Trophoblast cell (in vitro differentiated cells and primary cell): ENCODE data around the gene SLC38A8.
A peak's percentile ranks its signal among the peaks of the same experiment; 100 is the strongest.

Experiments used
- DNase-seq, 2 donors: peaks; one replicate each; pipeline ENCODE4 v3.0.0-alpha.2; 2016
- H2AFZ ChIP-seq: 2 replicates; pipeline ENCODE4 v1.6.1; 2013; ENCODE audit warnings: low read length, moderate library complexity, mild to moderate bottlenecking; ENCODE audit not compliant: insufficient read depth, poor library complexity
- H2AK5ac ChIP-seq: 2 replicates; pipeline ENCODE4 v1.6.1; 2013; ENCODE audit warnings: mild to moderate bottlenecking, low read length
- H2BK120ac ChIP-seq: 2 replicates; pipeline ENCODE4 v1.6.1; 2013; ENCODE audit warnings: low read length, mild to moderate bottlenecking, moderate library complexity; ENCODE audit not compliant: insufficient read depth, poor library complexity
- H2BK12ac ChIP-seq: 2 replicates; pipeline ENCODE4 v1.6.1; 2013; ENCODE audit warnings: mild to moderate bottlenecking, low read length, moderate library complexity
- H2BK5ac ChIP-seq: 2 replicates; pipeline ENCODE4 v1.6.1; 2013; ENCODE audit warnings: low read length, low read depth, moderate library complexity, mild to moderate bottlenecking; ENCODE audit not compliant: poor library complexity
- H3K14ac ChIP-seq: 2 replicates; pipeline ENCODE4 v1.6.1; 2013; ENCODE audit warnings: mild to moderate bottlenecking, low read length
- H3K18ac ChIP-seq: 2 replicates; pipeline ENCODE4 v1.6.1; 2013; ENCODE audit warnings: mild to moderate bottlenecking, low read length
- H3K23ac ChIP-seq: 2 replicates; pipeline ENCODE4 v1.6.1; 2013; ENCODE audit warnings: low read length
- H3K27ac ChIP-seq: 2 replicates; pipeline ENCODE4 v1.5.1; 2013; ENCODE audit warnings: low read depth, mild to moderate bottlenecking, inconsistent platforms, low read length, moderate library complexity
- H3K27me3 ChIP-seq: 2 replicates; pipeline ENCODE4 v1.6.1; 2013; ENCODE audit warnings: inconsistent platforms, mild to moderate bottlenecking, low read length, moderate library complexity; ENCODE audit not compliant: insufficient read depth
- H3K36me3 ChIP-seq, 2 experiments: 1 replicate in 1 of 2; 2 replicates in 1 of 2; pipeline ENCODE4 v1.6.1; 2013; ENCODE audit warnings: low read length in 2 of 2, mild to moderate bottlenecking in 2 of 2, moderate library complexity in 1 of 2; ENCODE audit not compliant: insufficient read depth in 2 of 2, control insufficient read depth in 1 of 2
- H3K4ac ChIP-seq: 2 replicates; pipeline ENCODE4 v1.6.1; 2013; ENCODE audit warnings: low read depth, mild to moderate bottlenecking, low read length, moderate library complexity
- H3K4me1 ChIP-seq, 2 experiments: 1 replicate in 1 of 2; 2 replicates in 1 of 2; pipeline ENCODE4 v1.6.1; 2013; ENCODE audit warnings: low read length in 2 of 2, mild to moderate bottlenecking in 2 of 2, moderate library complexity in 1 of 2; ENCODE audit not compliant: insufficient read depth in 2 of 2, control insufficient read depth in 1 of 2
- H3K4me2 ChIP-seq: 2 replicates; pipeline ENCODE4 v1.6.1; 2013; ENCODE audit warnings: inconsistent platforms, mild to moderate bottlenecking, low read length, moderate library complexity
- H3K4me3 ChIP-seq: 2 replicates; pipeline ENCODE4 v1.5.1; 2013; ENCODE audit warnings: mild to moderate bottlenecking, low read depth, low read length, inconsistent platforms
- H3K79me1 ChIP-seq: one replicate; pipeline ENCODE4 v1.6.1; 2013; ENCODE audit warnings: low read length
- H3K79me2 ChIP-seq: 2 replicates; pipeline ENCODE4 v1.6.1; 2013; ENCODE audit warnings: low read length, mild to moderate bottlenecking; ENCODE audit not compliant: control insufficient read depth, insufficient read depth, poor library complexity
- H3K9ac ChIP-seq: 2 replicates; pipeline ENCODE4 v1.6.1; 2013; ENCODE audit warnings: mild to moderate bottlenecking, low read length
- H3K9me3 ChIP-seq: 2 replicates; pipeline ENCODE4 v1.6.1; 2013; ENCODE audit warnings: low read depth, mild to moderate bottlenecking, control low read depth, inconsistent platforms, low read length; ENCODE audit not compliant: insufficient read depth
- H4K12ac ChIP-seq: 2 replicates; pipeline ENCODE4 v1.6.1; 2013; ENCODE audit warnings: low read depth, mild to moderate bottlenecking, low read length, moderate library complexity
- H4K8ac ChIP-seq: 2 replicates; pipeline ENCODE4 v1.6.1; 2013; ENCODE audit warnings: low read depth, mild to moderate bottlenecking, low read length, moderate library complexity
- H4K91ac ChIP-seq: one replicate; pipeline ENCODE4 v1.6.1; 2013; ENCODE audit warnings: low read depth, mild to moderate bottlenecking, low read length, moderate library complexity
- WGBS: extraction: QIAGEN DNeasy Blood & Tissue Kit; methylation state at CpG from one replicate; pipeline ENCODE4 v1.1.7; 2013; ENCODE audit warnings: missing lambda C conversion rate; ENCODE audit not compliant: insufficient read length, insufficient coverage; ENCODE audit errors: extremely low coverage; 5-methylcytosine and 5-hydroxymethylcytosine counted together

Gene SLC38A8

DNA sequence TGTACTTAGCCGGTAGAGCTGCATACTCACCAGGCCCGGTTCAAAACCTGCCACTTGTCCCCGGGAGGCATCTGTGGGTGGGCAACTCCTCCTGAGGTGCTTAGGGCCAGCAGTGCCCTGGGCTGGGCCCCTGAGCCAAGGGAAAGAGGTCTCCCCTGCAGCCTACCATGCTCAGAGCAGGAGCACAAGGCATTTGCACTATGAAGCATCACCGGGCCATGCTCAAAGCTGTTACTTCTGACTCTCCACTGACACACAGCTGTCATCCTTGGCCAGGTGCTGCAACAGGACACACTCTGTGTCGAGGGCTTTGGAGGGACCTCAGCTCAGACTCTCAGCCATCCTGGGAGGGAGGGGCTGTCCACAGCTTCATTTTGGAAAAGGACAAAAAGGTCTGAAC is 37.2 kb downstream of the SLC38A8 start:
- H2AK5ac ChIP-seq: no peak overlapping the region
- H3K14ac ChIP-seq: no peak overlapping the region
- H3K27me3 ChIP-seq: no peaks in the 10 kb centered on the region
- H2BK12ac ChIP-seq: no peak overlapping the region
- DNase-seq: no peak
- H2BK120ac ChIP-seq: no peak overlapping the region
- H3K9me3 ChIP-seq: peaks cover 2% of the 10 kb centered on the region
- no peaks in the 10 kb centered on the region for H3K79me1 ChIP-seq
- H3K23ac ChIP-seq: no peak overlapping the region
- no peak overlapping the region for H3K27ac ChIP-seq
- H3K4ac ChIP-seq: no peak overlapping the region
- H3K36me3 ChIP-seq: no peaks in the 10 kb centered on the region
- no peak overlapping the region for H4K91ac ChIP-seq
- H4K12ac ChIP-seq: no peak overlapping the region
- H2AFZ ChIP-seq: no peak overlapping the region
- H3K4me1 ChIP-seq: no peaks in the 10 kb centered on the region
- H3K4me2 ChIP-seq: no peak overlapping the region
- no peak overlapping the region for H3K4me3 ChIP-seq
- no peak overlapping the region for H3K9ac ChIP-seq
- H3K79me2 ChIP-seq: no peaks in the 10 kb centered on the region
- WGBS: no CpG with 5 or more reads among the region's 5 CpGs
- H3K18ac ChIP-seq: no peak overlapping the region
- no peak overlapping the region for H4K8ac ChIP-seq
- no peak overlapping the region for H2BK5ac ChIP-seq

DNA sequence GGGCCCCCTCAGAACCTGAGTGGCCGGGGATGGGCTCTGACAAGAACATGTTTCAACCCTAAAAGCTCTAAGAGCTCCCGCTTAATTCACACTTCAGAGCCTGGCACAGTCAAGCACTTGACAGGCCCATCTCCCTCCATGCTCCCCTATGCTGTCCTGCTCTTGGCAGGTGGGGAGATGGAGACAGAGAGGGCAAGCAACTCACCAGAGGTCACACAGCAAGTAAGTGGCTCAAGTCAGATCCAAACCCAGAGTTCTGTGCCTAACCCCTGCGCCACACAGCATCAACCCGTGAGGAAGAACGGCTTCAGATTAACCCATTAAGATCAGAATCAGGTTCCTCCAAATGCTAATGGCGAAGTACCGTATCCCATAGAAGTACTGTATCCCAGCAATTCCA is 38.2 kb downstream of the SLC38A8 start:
- Histone ChIP-seq H3K9ac (peak overlapping the region; percentile 29), H2AK5ac (no peak overlapping the region), H3K4ac (no peak overlapping the region), H3K4me2 (no peak overlapping the region), H2BK5ac (no peak overlapping the region), H4K91ac (no peak overlapping the region), H4K8ac (no peak overlapping the region), H3K27me3 (no peaks in the 10 kb centered on the region), H3K27ac (no peak overlapping the region), H2AFZ (no peak overlapping the region), H3K4me3 (no peak overlapping the region), H3K79me1 (no peaks in the 10 kb centered on the region), H2BK120ac (no peak overlapping the region), H3K4me1 (no peaks in the 10 kb centered on the region), H3K79me2 (no peaks in the 10 kb centered on the region), H3K9me3 (peaks cover 2% of the 10 kb centered on the region), H3K14ac (no peak overlapping the region), H3K23ac (no peak overlapping the region), H4K12ac (no peak overlapping the region), H2BK12ac (no peak overlapping the region), H3K18ac (no peak overlapping the region), H3K36me3 (no peaks in the 10 kb centered on the region)
- WGBS: no CpG with 5 or more reads among the region's 7 CpGs
- DNase-seq: no peak

DNA sequence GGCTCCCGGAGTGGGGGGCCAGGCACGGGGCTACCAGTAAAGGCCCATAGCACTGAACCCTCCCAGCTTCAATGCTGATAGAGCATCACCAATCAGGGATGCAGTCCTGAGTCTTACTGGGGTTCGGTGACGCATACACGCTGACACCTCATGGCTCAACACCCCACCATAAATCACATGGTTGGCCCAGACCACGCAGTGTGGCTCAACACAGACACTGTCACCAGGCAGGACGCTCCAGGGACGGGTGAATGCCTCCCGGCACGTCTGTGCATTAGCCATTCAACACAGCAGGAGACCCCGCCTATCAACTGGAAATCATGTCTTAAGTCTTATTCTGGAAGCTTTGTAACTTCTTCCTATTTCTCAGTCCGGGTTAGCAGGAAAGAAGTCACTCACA is 39.6 kb downstream of the SLC38A8 start:
- WGBS: no CpG with 5 or more reads among the region's 12 CpGs
- Histone ChIP-seq H3K4ac (no peak overlapping the region), H3K9ac (no peak overlapping the region)

DNA sequence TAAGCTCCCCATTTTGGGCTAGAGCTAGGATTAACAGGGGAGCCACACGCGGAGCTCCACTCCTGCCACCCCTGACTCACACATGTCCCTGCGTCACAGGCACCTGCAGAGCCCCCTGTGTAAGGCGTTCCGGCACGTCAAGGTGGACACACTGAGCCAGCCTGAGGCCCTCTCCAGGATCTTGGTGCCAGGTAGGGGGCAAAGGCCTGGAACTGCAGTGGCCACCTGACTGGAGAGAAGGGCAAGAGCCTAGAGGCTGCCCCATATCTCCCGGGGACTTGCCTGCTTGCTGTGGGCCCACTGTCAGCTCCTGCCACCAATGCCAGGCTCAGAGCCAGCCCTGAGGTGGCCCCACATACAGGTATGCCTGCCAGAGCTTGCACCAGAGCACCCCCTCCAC is 40.9 kb downstream of the SLC38A8 start:
- Histone ChIP-seq H4K91ac (no peak overlapping the region), H4K8ac (no peak overlapping the region), H3K4ac (no peak overlapping the region), H3K14ac (no peak overlapping the region), H3K79me1 (no peaks in the 10 kb centered on the region), H3K36me3 (no peaks in the 10 kb centered on the region), H2BK120ac (no peak overlapping the region), H3K27ac (no peak overlapping the region), H3K4me2 (no peak overlapping the region), H3K9ac (no peak overlapping the region), H3K4me1 (no peaks in the 10 kb centered on the region), H2AK5ac (no peak overlapping the region), H3K23ac (no peak overlapping the region), H3K9me3 (peaks cover 2% of the 10 kb centered on the region), H3K4me3 (no peak overlapping the region), H2BK12ac (no peak overlapping the region), H4K12ac (no peak overlapping the region), H2AFZ (no peak overlapping the region), H3K27me3 (no peaks in the 10 kb centered on the region), H3K79me2 (no peaks in the 10 kb centered on the region), H2BK5ac (no peak overlapping the region), H3K18ac (no peak overlapping the region)
- no peak for DNase-seq
- no CpG with 5 or more reads among the region's 7 CpGs for WGBS

More for the DNA sequence above, 39.6 kb downstream of the SLC38A8 start:
- Histone ChIP-seq H2AK5ac (no peak overlapping the region), H3K27ac (no peak overlapping the region), H4K8ac (no peak overlapping the region), H3K4me2 (no peak overlapping the region), H3K9me3 (peaks cover 2% of the 10 kb centered on the region), H3K4me3 (no peak overlapping the region), H3K79me1 (no peaks in the 10 kb centered on the region), H2BK5ac (no peak overlapping the region), H4K12ac (no peak overlapping the region), H3K18ac (no peak overlapping the region), H3K79me2 (no peaks in the 10 kb centered on the region), H2BK120ac (no peak overlapping the region), H4K91ac (no peak overlapping the region), H2AFZ (no peak overlapping the region), H3K27me3 (no peaks in the 10 kb centered on the region), H3K4me1 (no peaks in the 10 kb centered on the region), H2BK12ac (no peak overlapping the region), H3K14ac (no peak overlapping the region), H3K23ac (peak overlapping the region; percentile 71), H3K36me3 (no peaks in the 10 kb centered on the region)
- no peak for DNase-seq
